Measurements from ENCODE around the gene OTOGL.

The OTOGL gene

DNA sequence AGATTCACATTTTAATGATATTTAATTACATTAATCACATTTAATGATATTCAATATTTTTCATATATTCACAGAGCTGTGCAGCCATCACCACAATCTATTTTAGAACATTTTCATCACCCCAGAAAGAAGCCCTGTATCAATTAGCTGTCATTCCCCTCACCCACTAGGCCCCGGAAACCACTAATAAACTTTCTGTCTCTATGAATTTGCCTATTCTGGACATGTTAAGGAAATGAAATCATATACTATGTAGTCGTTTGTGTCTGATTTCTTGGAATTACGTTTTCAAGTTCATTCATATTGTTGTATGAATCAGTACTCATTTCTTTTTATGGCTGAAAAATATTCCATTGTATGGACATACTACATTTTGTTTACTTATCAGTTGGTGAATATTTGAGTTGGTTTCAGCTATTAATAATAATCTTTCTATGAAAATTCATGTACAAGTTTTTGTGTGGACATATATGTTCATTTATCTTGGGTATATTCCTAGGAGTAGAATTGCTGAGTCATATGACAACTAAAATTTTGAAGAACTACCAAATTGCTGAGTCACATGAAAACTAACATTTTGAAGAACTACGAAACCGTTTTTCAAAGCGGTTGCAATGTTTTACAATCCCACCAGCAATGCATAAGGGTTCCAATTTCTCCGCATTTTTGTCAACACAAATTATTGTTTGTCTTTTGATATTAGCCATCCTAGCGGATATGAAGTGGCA, 11.7 kb upstream of the OTOGL start:
- no peak for TF ChIP-seq RARB (CRISPR knock-in tag; IDR thresholded peaks at IDR 0.05)
- TF ChIP-seq TOX (CRISPR knock-in tag; IDR thresholded peaks at IDR 0.05; ENCODE audit: borderline replicate concordance): peak; percentile 22; the same call in 1 of the 2 replicates
- ATAC-seq: no peak

DNA sequence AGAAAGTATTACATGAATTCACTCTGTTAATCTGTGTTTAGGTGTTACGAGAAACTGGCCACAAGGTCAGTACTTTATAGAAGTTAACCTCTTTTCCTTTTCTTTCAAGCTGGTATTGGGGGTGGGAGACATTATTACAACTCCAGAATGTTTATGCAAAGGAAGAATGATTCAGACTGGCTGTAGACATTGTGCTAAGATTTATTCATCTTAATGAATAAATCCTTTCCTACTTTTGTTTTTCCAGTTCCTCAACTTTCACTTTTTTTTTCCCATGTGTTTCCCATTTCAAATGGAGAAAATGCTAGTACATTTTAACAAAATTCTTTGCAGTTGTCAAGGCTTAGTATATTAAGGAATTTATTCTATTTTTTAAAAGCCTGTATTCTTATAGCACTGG, 1.3 kb downstream of the OTOGL start:
- no peak for ATAC-seq
- TF ChIP-seq ZFP30 (CRISPR knock-in tag; IDR thresholded peaks at IDR 0.05): no peak
- no peak for TF ChIP-seq ZNF8 (CRISPR knock-in tag; IDR thresholded peaks at IDR 0.05)
- no peak for TF ChIP-seq ESRRG (CRISPR knock-in tag; IDR thresholded peaks at IDR 0.05)
- no peak for TF ChIP-seq TOX (CRISPR knock-in tag; IDR thresholded peaks at IDR 0.05; ENCODE audit: borderline replicate concordance)
- TF ChIP-seq ARNTL (CRISPR knock-in tag; IDR thresholded peaks at IDR 0.05; ENCODE audit: borderline replicate concordance, low read depth): no peak
- TF ChIP-seq PPARA (CRISPR knock-in tag; IDR thresholded peaks at IDR 0.05; ENCODE audit: borderline replicate concordance): no peak
- TF ChIP-seq, protein P1, sequence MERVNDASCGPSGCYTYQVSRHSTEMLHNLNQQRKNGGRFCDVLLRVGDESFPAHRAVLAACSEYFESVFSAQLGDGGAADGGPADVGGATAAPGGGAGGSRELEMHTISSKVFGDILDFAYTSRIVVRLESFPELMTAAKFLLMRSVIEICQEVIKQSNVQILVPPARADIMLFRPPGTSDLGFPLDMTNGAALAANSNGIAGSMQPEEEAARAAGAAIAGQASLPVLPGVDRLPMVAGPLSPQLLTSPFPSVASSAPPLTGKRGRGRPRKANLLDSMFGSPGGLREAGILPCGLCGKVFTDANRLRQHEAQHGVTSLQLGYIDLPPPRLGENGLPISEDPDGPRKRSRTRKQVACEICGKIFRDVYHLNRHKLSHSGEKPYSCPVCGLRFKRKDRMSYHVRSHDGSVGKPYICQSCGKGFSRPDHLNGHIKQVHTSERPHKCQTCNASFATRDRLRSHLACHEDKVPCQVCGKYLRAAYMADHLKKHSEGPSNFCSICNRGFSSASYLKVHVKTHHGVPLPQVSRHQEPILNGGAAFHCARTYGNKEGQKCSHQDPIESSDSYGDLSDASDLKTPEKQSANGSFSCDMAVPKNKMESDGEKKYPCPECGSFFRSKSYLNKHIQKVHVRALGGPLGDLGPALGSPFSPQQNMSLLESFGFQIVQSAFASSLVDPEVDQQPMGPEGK (CRISPR knock-in tag; IDR thresholded peaks at IDR 0.05; ENCODE audit: borderline replicate concordance): no peak
- TF ChIP-seq ZFP3 (CRISPR knock-in tag; IDR thresholded peaks at IDR 0.05): no peak
- TF ChIP-seq CSDC2 (CRISPR knock-in tag; IDR thresholded peaks at IDR 0.05): no peak

DNA sequence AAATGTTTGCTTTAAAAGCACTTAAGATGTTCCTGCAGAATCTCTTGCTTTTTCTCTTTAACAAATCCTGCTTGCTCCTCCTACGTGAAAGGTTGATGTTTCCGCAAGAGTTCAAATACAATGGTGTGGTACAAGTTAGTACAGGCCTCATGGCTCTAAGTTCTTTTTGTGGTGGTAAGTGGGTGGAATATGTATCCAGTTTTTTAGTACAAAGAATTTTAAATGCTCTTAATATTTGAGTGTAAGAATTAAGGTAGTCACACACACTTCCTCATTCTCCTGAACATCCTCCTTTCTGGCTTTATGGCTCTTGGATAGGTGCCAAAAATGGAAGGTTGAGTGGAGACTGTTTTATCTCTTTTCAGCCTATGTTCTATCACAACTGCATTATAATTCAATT, 1.8 kb downstream of the OTOGL start:
- no peak; the same call in 2 of the 3 replicates for ATAC-seq
- TF ChIP-seq ESRRG (CRISPR knock-in tag; IDR thresholded peaks at IDR 0.05) (no peak), SNAI2 (CRISPR knock-in tag; IDR thresholded peaks at IDR 0.05) (no peak), ISL1 (CRISPR knock-in tag; IDR thresholded peaks at IDR 0.05) (no peak), OSR1 (CRISPR knock-in tag; IDR thresholded peaks at IDR 0.05) (no peak), ARNTL (CRISPR knock-in tag; IDR thresholded peaks at IDR 0.05; ENCODE audit: borderline replicate concordance, low read depth) (no peak), ZNF565 (CRISPR knock-in tag; conservative IDR thresholded peaks at IDR 0.05; ENCODE audit: low read depth) (no peak), CSDC2 (CRISPR knock-in tag; IDR thresholded peaks at IDR 0.05) (no peak), ZC3H10 (CRISPR knock-in tag; IDR thresholded peaks at IDR 0.05) (no peak), TOX (CRISPR knock-in tag; IDR thresholded peaks at IDR 0.05; ENCODE audit: borderline replicate concordance) (no peak), TCF4 (CRISPR knock-in tag; IDR thresholded peaks at IDR 0.05; ENCODE audit: borderline replicate concordance) (no peak), ZFP30 (CRISPR knock-in tag; IDR thresholded peaks at IDR 0.05) (no peak), ZNF70 (CRISPR knock-in tag; IDR thresholded peaks at IDR 0.05) (no peak), ZNF8 (CRISPR knock-in tag; IDR thresholded peaks at IDR 0.05) (no peak)
- TF ChIP-seq, protein P2, sequence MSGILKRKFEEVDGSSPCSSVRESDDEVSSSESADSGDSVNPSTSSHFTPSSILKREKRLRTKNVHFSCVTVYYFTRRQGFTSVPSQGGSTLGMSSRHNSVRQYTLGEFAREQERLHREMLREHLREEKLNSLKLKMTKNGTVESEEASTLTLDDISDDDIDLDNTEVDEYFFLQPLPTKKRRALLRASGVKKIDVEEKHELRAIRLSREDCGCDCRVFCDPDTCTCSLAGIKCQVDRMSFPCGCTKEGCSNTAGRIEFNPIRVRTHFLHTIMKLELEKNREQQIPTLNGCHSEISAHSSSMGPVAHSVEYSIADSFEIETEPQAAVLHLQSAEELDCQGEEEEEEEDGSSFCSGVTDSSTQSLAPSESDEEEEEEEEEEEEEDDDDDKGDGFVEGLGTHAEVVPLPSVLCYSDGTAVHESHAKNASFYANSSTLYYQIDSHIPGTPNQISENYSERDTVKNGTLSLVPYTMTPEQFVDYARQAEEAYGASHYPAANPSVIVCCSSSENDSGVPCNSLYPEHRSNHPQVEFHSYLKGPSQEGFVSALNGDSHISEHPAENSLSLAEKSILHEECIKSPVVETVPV (CRISPR knock-in tag; IDR thresholded peaks at IDR 0.05): no peak
- TF ChIP-seq, protein P3, sequence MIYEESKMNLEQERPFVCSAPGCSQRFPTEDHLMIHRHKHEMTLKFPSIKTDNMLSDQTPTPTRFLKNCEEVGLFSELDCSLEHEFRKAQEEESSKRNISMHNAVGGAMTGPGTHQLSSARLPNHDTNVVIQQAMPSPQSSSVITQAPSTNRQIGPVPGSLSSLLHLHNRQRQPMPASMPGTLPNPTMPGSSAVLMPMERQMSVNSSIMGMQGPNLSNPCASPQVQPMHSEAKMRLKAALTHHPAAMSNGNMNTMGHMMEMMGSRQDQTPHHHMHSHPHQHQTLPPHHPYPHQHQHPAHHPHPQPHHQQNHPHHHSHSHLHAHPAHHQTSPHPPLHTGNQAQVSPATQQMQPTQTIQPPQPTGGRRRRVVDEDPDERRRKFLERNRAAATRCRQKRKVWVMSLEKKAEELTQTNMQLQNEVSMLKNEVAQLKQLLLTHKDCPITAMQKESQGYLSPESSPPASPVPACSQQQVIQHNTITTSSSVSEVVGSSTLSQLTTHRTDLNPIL (CRISPR knock-in tag; IDR thresholded peaks at IDR 0.05; ENCODE audit: low read depth): no peak
- TF ChIP-seq, protein P4, sequence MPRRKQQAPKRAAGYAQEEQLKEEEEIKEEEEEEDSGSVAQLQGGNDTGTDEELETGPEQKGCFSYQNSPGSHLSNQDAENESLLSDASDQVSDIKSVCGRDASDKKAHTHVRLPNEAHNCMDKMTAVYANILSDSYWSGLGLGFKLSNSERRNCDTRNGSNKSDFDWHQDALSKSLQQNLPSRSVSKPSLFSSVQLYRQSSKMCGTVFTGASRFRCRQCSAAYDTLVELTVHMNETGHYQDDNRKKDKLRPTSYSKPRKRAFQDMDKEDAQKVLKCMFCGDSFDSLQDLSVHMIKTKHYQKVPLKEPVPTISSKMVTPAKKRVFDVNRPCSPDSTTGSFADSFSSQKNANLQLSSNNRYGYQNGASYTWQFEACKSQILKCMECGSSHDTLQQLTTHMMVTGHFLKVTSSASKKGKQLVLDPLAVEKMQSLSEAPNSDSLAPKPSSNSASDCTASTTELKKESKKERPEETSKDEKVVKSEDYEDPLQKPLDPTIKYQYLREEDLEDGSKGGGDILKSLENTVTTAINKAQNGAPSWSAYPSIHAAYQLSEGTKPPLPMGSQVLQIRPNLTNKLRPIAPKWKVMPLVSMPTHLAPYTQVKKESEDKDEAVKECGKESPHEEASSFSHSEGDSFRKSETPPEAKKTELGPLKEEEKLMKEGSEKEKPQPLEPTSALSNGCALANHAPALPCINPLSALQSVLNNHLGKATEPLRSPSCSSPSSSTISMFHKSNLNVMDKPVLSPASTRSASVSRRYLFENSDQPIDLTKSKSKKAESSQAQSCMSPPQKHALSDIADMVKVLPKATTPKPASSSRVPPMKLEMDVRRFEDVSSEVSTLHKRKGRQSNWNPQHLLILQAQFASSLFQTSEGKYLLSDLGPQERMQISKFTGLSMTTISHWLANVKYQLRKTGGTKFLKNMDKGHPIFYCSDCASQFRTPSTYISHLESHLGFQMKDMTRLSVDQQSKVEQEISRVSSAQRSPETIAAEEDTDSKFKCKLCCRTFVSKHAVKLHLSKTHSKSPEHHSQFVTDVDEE (CRISPR knock-in tag; IDR thresholded peaks at IDR 0.05): no peak

DNA sequence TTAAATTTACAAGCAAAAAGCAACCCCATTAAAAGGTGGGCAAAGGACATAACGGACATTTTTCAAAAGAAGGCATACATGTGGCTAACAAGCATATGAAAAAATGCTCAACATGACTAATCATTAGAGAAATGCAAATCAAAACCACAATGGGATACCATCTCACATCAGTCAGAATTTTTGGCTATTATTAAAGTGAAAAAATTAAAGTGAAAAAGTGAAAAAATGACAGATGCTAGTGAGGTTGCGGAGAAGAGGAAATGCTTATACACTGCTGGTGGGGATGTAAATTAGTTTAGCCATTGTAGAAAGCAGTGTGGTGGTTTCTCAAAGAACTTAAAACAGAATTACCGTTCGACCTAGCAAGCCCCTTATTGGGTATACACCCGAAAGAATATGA, 7.9 kb downstream of the OTOGL start:
- no peak for TF ChIP-seq CSDC2 (CRISPR knock-in tag; IDR thresholded peaks at IDR 0.05)
- ATAC-seq: peak; percentile 50
